Mesenchymal stem cell (in vitro differentiated cells and primary cell): ENCODE measurements around the gene PGPEP1.

Experiments
- DNase-seq: peaks from one replicate; pipeline ENCODE4 v3.0.0-alpha.2; 2013
- H2AFZ ChIP-seq: one replicate; pipeline ENCODE4 v1.6.1; 2013; ENCODE audit warnings: low read depth, mild to moderate bottlenecking, control low read depth, inconsistent platforms, low read length, moderate library complexity
- H2AK5ac ChIP-seq: 2 replicates; pipeline ENCODE4 v1.6.1; 2013; ENCODE audit warnings: low read length, moderate library complexity, mild to moderate bottlenecking, inconsistent platforms; ENCODE audit not compliant: severe bottlenecking
- H2BK120ac ChIP-seq: one replicate; pipeline ENCODE4 v1.6.1; 2013; ENCODE audit warnings: low read depth, mild to moderate bottlenecking, inconsistent platforms, low read length, moderate library complexity
- H2BK12ac ChIP-seq, 2 experiments: one replicate each; pipeline ENCODE4 v1.6.1; 2013; ENCODE audit warnings: inconsistent platforms in 2 of 2, low read length in 2 of 2, mild to moderate bottlenecking in 2 of 2, moderate library complexity in 2 of 2, control low read depth in 1 of 2
- H2BK15ac ChIP-seq: one replicate; pipeline ENCODE4 v1.6.1; 2013; ENCODE audit warnings: mild to moderate bottlenecking, low read depth, inconsistent platforms; ENCODE audit not compliant: poor library complexity, severe bottlenecking
- H2BK5ac ChIP-seq: 2 replicates; pipeline ENCODE4 v1.6.1; 2013; ENCODE audit warnings: low read depth, mild to moderate bottlenecking, low read length, control low read depth, inconsistent platforms; ENCODE audit not compliant: poor library complexity, severe bottlenecking
- H3K14ac ChIP-seq, 2 experiments: one replicate each; pipeline ENCODE4 v1.6.1; 2013; ENCODE audit warnings: inconsistent platforms in 2 of 2, low read length in 2 of 2, control low read depth in 1 of 2, mild to moderate bottlenecking in 1 of 2, moderate library complexity in 1 of 2
- H3K18ac ChIP-seq, 2 experiments: one replicate each; pipeline ENCODE4 v1.6.1; 2013; ENCODE audit warnings: inconsistent platforms in 2 of 2, low read length in 2 of 2, control low read depth in 1 of 2, low read depth in 1 of 2, mild to moderate bottlenecking in 1 of 2
- H3K23ac ChIP-seq, 2 experiments: one replicate each; pipeline ENCODE4 v1.6.1; 2013; ENCODE audit warnings: inconsistent platforms in 2 of 2, low read length in 2 of 2, mild to moderate bottlenecking in 2 of 2, moderate library complexity in 2 of 2, control low read depth in 1 of 2
- H3K27ac ChIP-seq: 2 replicates; pipeline ENCODE4 v1.5.1; 2013; ENCODE audit warnings: mild to moderate bottlenecking, moderate library complexity, low read length, control low read depth, inconsistent platforms; ENCODE audit not compliant: poor library complexity, severe bottlenecking
- H3K27me3 ChIP-seq, 2 experiments: 2 replicates each; pipeline versions ENCODE4 v1.6.1 to v1.7.0; 2013; ENCODE audit warnings: low read length in 2 of 2, mild to moderate bottlenecking in 2 of 2, moderate library complexity in 2 of 2, control low read depth in 1 of 2, inconsistent platforms in 1 of 2; ENCODE audit not compliant: control insufficient read depth in 1 of 2, insufficient read depth in 1 of 2
- H3K36me3 ChIP-seq, 2 experiments: 2 replicates each; pipeline versions ENCODE4 v1.6.1 to v1.7.0; 2013; ENCODE audit warnings: low read length in 2 of 2, control low read depth in 1 of 2, inconsistent platforms in 1 of 2, low read depth in 1 of 2, mild to moderate bottlenecking in 1 of 2; ENCODE audit not compliant: insufficient read depth in 2 of 2, control insufficient read depth in 1 of 2
- H3K4ac ChIP-seq, 2 experiments: one replicate each; pipeline ENCODE4 v1.6.1; 2013; ENCODE audit warnings: inconsistent platforms in 2 of 2, low read length in 2 of 2, mild to moderate bottlenecking in 2 of 2, moderate library complexity in 2 of 2, control low read depth in 1 of 2, low read depth in 1 of 2
- H3K4me1 ChIP-seq: 2 replicates; pipeline ENCODE4 v1.6.1; 2013; ENCODE audit warnings: low read depth, low read length, control low read depth; ENCODE audit not compliant: control insufficient read depth, insufficient read depth
- H3K4me2 ChIP-seq: 2 replicates; pipeline ENCODE4 v1.6.1; 2013; ENCODE audit warnings: low read length, mild to moderate bottlenecking, inconsistent platforms; ENCODE audit not compliant: poor library complexity, severe bottlenecking
- H3K4me3 ChIP-seq, 2 experiments: 2 replicates each; pipeline versions ENCODE4 v1.5.1 to v1.7.0; 2013; ENCODE audit warnings: low read length in 2 of 2, mild to moderate bottlenecking in 2 of 2, control low read depth in 1 of 2, low read depth in 1 of 2; ENCODE audit not compliant: insufficient read depth in 1 of 2
- H3K79me1 ChIP-seq: replicated peaks from 2 replicates; pipeline ENCODE4 v1.6.1; 2013; ENCODE audit warnings: mild to moderate bottlenecking, control low read depth, low read length, inconsistent platforms; ENCODE audit not compliant: poor library complexity, severe bottlenecking
- H3K9ac ChIP-seq: 2 replicates; pipeline ENCODE4 v1.7.0; 2013; ENCODE audit warnings: mild to moderate bottlenecking, low read length, moderate library complexity
- H3K9me3 ChIP-seq: 2 replicates; pipeline ENCODE4 v1.7.0; 2013; ENCODE audit warnings: mild to moderate bottlenecking, low read length; ENCODE audit not compliant: control insufficient read depth
- H4K8ac ChIP-seq: one replicate; pipeline ENCODE4 v1.6.1; 2013; ENCODE audit warnings: inconsistent platforms, mild to moderate bottlenecking, low read length, moderate library complexity
- H4K91ac ChIP-seq: one replicate; pipeline ENCODE4 v1.6.1; 2013; ENCODE audit warnings: mild to moderate bottlenecking, low read length, inconsistent platforms
- WGBS: methylation state at CpG from one replicate; pipeline ENCODE4 v1.1.7; 2013; ENCODE audit warnings: mixed read lengths; 5-methylcytosine and 5-hydroxymethylcytosine counted together

PGPEP1 gene

DNA sequence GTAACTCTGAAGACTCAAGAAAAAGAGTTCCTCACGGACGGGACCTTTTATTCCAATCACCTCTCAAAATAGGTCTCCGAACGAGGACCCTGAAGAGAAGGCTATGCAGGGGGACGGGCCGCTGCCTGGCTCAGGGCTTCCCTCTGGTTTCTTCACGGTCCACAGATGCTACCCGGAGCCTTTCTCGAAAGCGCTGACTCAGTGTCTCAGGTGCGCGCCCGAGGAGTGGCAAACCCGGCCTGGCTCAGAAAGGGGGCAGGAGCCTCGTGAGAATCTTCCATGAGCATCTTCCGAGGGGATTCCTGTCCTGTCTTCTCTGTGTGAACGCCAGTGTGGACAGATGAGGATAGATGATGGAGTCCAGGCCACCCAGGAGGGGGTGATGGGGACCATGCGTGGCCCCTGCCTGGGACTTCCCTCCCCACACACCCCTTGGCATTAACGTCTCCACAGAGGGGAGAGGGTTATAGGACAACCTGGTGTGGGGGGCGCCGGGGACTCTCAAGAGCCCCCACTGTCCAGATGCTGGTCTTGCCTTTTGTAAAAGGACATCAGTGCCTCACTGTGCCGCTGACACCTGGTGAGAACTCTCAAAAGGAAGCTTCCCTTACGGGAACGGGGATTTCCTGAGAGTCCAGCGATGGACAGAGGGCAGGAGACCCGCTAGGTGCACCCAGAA, 34.0 kb upstream of the PGPEP1 start:
- no peak overlapping the region for H2BK5ac ChIP-seq
- H2AK5ac ChIP-seq, result peak overlapping the region; percentile 53
- H4K91ac ChIP-seq, result no peak overlapping the region
- H3K4me3 ChIP-seq, result no peak overlapping the region
- H3K4me1 ChIP-seq, result peaks cover 30% of the 10 kb centered on the region
- peaks cover 7% of the 10 kb centered on the region for H3K79me1 ChIP-seq
- no peaks in the 10 kb centered on the region for H3K9me3 ChIP-seq
- no peak overlapping the region for H3K27ac ChIP-seq
- H2BK15ac ChIP-seq, result peak overlapping the region; percentile 15
- no peak overlapping the region for H3K14ac ChIP-seq
- no peak overlapping the region for H3K18ac ChIP-seq
- peaks cover 19 to 60% of the 10 kb centered on the region in 2 experiments for H3K36me3 ChIP-seq
- DNase-seq, result no peak
- H2BK120ac ChIP-seq, result peak overlapping the region; percentile 54
- H3K23ac ChIP-seq, result no peak overlapping the region
- H2AFZ ChIP-seq, result no peak overlapping the region
- no peak overlapping the region for H3K9ac ChIP-seq
- no peaks in the 10 kb centered on the region for H3K27me3 ChIP-seq
- H3K4me2 ChIP-seq, result no peak overlapping the region
- no peak overlapping the region for H3K4ac ChIP-seq
- no peak overlapping the region for H2BK12ac ChIP-seq
- no peak overlapping the region for H4K8ac ChIP-seq
- WGBS, result 94% methylated on average over 25 of the region's 26 CpGs

- H2BK15ac ChIP-seq, result no peak overlapping the region
- H4K8ac ChIP-seq, result no peak overlapping the region
- no peak for DNase-seq
- no peak overlapping the region for H3K4me2 ChIP-seq
- H4K91ac ChIP-seq, result no peak overlapping the region
- H3K36me3 ChIP-seq, result peaks cover 21 to 65% of the 10 kb centered on the region in 2 experiments
- no peak overlapping the region for H3K4me3 ChIP-seq
- H3K23ac ChIP-seq, result no peak overlapping the region
- H3K9ac ChIP-seq, result no peak overlapping the region
- no peak overlapping the region for H2BK5ac ChIP-seq
- H2AFZ ChIP-seq, result no peak overlapping the region
- no peaks in the 10 kb centered on the region for H3K9me3 ChIP-seq
- no peak overlapping the region for H3K14ac ChIP-seq
- H2BK12ac ChIP-seq, result no peak overlapping the region
- WGBS, result 94% methylated on average over 14 of the region's 14 CpGs
- H3K79me1 ChIP-seq, result peaks cover 10% of the 10 kb centered on the region
- H2BK120ac ChIP-seq, result no peak overlapping the region
- H2AK5ac ChIP-seq, result no peak overlapping the region
- no peak overlapping the region for H3K27ac ChIP-seq
- H3K4ac ChIP-seq, result no peak overlapping the region
- H3K18ac ChIP-seq, result no peak overlapping the region
- H3K27me3 ChIP-seq, result no peaks in the 10 kb centered on the region
- H3K4me1 ChIP-seq, result peaks cover 30% of the 10 kb centered on the region
Measured at GRCh38 chr19:18306888-18307260, 33.5 kb upstream of the PGPEP1 start.

GRCh38 chr19:18307271-18307681, 33.1 kb upstream of the PGPEP1 start:
- no peak overlapping the region for H2AK5ac ChIP-seq
- no peak overlapping the region for H2AFZ ChIP-seq
- no peak overlapping the region for H3K4ac ChIP-seq
- no peak overlapping the region for H3K27ac ChIP-seq
- no peak overlapping the region for H2BK5ac ChIP-seq
- no peak overlapping the region for H3K9ac ChIP-seq
- H3K4me1 ChIP-seq, result peaks cover 30% of the 10 kb centered on the region
- H3K79me1 ChIP-seq, result peaks cover 14% of the 10 kb centered on the region
- no peak overlapping the region for H3K4me2 ChIP-seq
- H2BK15ac ChIP-seq, result no peak overlapping the region
- no peak overlapping the region for H3K18ac ChIP-seq
- peak overlapping the region; percentile 34 for H4K91ac ChIP-seq
- H3K9me3 ChIP-seq, result no peaks in the 10 kb centered on the region
- H3K4me3 ChIP-seq, result no peak overlapping the region
- no peak for DNase-seq
- H3K23ac ChIP-seq, result no peak overlapping the region
- H3K36me3 ChIP-seq, result peaks cover 25 to 69% of the 10 kb centered on the region in 2 experiments
- no peaks in the 10 kb centered on the region for H3K27me3 ChIP-seq
- H2BK120ac ChIP-seq, result no peak overlapping the region
- no peak overlapping the region for H3K14ac ChIP-seq
- 95% methylated on average over 19 of the region's 19 CpGs for WGBS
- H4K8ac ChIP-seq, result no peak overlapping the region
- peak overlapping the region in 1 of 2 experiments; percentile 9 for H2BK12ac ChIP-seq

DNA sequence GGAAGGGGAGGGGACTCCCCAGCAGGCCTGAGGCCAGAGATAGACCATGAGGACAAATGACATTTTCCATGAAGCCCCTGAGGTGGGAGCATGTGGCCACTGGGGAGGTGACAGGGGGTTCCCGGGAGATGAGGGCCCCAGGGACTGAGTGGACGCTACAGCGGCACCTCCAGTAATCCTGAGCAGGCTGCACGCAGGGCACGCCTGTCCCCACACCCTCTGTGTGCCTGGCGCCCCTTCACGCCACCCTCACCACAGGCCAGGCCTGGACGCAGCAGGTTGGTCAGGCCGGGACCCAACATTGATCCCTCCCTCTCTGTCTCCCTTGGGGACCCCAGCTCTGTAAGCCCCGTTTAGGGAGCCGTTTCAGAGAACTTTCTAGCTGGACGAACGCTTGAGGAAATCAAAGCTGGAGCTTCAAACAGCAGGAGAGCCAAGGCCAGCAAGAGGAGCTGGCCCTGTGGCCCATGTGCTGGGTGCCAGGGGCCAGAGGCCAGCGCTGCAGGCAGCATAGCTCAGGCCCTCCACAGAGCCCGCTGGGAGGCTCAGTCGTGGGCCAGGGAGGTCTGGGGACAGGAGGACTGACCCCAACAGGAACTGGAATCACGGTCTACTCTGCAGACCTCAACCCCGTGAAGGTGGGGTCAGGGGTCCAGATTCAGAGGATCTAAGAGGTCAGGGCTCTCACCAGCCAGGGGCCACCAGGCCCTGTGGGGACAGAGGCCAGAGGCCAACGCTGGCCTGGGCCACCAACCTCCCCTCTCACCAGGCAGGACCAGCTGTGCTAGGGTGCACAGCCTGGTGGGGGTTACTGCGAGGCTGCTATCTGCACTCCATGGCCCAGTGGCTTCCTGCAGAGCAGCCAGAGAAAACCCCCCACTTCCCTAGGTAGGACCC, 32.1 kb upstream of the PGPEP1 start:
- H3K36me3 ChIP-seq, result peaks cover 29 to 72% of the 10 kb centered on the region in 2 experiments
- H3K23ac ChIP-seq, result no peak overlapping the region
- H3K9me3 ChIP-seq, result no peaks in the 10 kb centered on the region
- H3K14ac ChIP-seq, result no peak overlapping the region
- WGBS, result 95% methylated on average over 19 of the region's 20 CpGs
- H3K9ac ChIP-seq, result no peak overlapping the region
- no peak overlapping the region for H3K4me2 ChIP-seq
- no peak overlapping the region for H2BK12ac ChIP-seq
- H4K91ac ChIP-seq, result peak overlapping the region; percentile 30
- no peak overlapping the region for H2BK15ac ChIP-seq
- no peak overlapping the region for H2BK5ac ChIP-seq
- H3K27ac ChIP-seq, result no peak overlapping the region
- no peak overlapping the region for H2BK120ac ChIP-seq
- H2AFZ ChIP-seq, result no peak overlapping the region
- H3K4me3 ChIP-seq, result peak overlapping the region in 1 of 2 experiments; percentile 9
- H4K8ac ChIP-seq, result no peak overlapping the region
- peaks cover 18% of the 10 kb centered on the region for H3K79me1 ChIP-seq
- H3K18ac ChIP-seq, result no peak overlapping the region
- no peak overlapping the region for H3K4ac ChIP-seq
- H3K27me3 ChIP-seq, result no peaks in the 10 kb centered on the region
- H3K4me1 ChIP-seq, result peaks cover 26% of the 10 kb centered on the region
- no peak for DNase-seq
- no peak overlapping the region for H2AK5ac ChIP-seq
